Peyer's patch (tissue), 4 donors: Measurements from ENCODE around the gene USF3.

ENCODE experiments used
- POLR2A ChIP-seq, 2 donors: fragments of 450-650 bp; IDR thresholded peaks; one replicate each; pipeline ENCODE4 v1.5.1; 2017; ENCODE audit warnings: antibody characterized with exemption in 2 of 2, mild to moderate bottlenecking in 2 of 2, moderate library complexity in 2 of 2
- TF ChIP-seq, protein P1 (sequence below), 6 experiments: fragments of 450-650 bp in 4 of 6; fragments of 200-600 bp in 2 of 6; sonication (generic) in 1 of 6; IDR thresholded peaks; one replicate each; pipeline ENCODE4 v1.5.1; 2017 to 2019; ENCODE audit warnings: antibody characterized with exemption in 6 of 6, mild to moderate bottlenecking in 3 of 6, moderate library complexity in 1 of 6

DNA sequence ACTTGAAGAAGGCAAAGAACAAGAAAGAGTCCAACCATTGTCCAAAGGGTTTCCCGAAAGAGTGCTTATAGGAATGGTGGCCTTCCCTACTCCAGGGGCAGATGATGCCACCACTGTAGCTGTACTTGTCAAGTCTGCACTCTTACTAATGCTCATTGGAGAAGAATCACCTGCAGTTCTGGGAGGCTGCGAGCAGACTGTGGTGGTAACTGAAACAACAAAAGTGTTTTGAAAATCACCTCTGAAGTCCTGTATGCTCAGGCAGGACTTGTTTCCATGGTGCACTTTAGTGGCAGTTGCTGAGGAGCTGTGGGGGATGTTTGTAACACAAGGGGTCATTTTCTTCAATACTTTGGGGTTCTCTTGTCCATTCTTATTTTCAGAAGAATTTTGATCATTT lies 36.0 kb downstream of the USF3 start:
- TF ChIP-seq, protein P1, sequence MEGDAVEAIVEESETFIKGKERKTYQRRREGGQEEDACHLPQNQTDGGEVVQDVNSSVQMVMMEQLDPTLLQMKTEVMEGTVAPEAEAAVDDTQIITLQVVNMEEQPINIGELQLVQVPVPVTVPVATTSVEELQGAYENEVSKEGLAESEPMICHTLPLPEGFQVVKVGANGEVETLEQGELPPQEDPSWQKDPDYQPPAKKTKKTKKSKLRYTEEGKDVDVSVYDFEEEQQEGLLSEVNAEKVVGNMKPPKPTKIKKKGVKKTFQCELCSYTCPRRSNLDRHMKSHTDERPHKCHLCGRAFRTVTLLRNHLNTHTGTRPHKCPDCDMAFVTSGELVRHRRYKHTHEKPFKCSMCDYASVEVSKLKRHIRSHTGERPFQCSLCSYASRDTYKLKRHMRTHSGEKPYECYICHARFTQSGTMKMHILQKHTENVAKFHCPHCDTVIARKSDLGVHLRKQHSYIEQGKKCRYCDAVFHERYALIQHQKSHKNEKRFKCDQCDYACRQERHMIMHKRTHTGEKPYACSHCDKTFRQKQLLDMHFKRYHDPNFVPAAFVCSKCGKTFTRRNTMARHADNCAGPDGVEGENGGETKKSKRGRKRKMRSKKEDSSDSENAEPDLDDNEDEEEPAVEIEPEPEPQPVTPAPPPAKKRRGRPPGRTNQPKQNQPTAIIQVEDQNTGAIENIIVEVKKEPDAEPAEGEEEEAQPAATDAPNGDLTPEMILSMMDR (IDR thresholded peaks at IDR 0.05), result no peak
- TF ChIP-seq POLR2A (IDR thresholded peaks at IDR 0.05), result no peak
